Stimulated activated CD8-positive, alpha-beta memory T cell treated with anti-CD3 and anti-CD28 coated beads, Interleukin-12 subunit alpha, Interleukin-12 subunit beta, amount 100 ng/mL, for 4 hours (primary cell): ENCODE data around the gene SMIM10L2A.
"Not testable (repeated sequence)": the region's sequence is repeated elsewhere in the genome, so short reads cannot be mapped to it uniquely, and the experiment has no call there.

Experiments
- DNase-seq: peaks from one replicate; pipeline ENCODE4 v3.0.0-alpha.2; 2020; ENCODE audit warnings: low read depth

SMIM10L2A gene

DNA sequence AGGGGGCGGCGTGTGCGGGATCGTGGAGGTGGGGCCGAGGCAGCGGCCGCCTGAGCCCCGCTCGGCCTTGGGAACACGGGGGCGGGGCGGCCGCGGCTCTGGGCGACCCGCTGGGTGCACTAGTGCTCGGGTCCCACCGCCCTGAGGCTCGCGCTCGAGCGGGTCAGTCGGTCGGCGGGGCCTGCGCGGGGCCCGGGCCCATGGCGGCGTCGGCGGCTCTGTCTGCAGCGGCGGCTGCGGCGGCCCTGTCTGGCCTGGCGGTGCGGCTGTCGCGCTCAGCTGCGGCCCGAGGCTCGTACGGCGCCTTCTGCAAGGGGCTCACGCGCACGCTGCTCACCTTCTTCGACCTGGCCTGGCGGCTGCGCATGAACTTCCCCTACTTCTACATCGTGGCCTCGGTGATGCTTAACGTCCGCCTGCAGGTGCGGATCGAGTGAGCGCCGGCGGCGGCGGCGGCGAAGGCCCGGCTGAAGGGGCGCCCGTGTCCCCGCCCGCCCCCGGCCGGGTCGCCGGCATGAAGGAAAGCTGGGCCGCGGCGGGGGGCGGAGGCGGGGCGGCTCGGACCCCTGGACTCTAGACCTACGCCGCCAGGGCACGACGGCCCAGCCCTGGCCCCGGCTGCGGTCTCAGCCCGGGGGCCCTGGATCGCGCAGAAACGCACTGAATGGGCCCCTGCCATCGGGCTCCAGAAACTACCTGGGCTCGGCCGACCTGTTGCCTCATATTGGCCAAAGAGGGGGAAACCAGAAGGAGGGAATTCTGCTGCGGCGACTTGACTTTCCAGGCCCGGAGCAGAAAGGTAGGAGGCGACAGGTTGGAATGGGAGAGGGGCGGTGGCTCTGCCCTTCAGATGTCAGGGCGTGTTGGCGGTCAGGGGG is at the start of gene SMIM10L2A:
TSS of gene SMIM10L2A (plus strand) at position 13 of the 878 bp plus-strand sequence. CDS start at position 201, 188 bp downstream.
- DNase-seq: no peak

DNA sequence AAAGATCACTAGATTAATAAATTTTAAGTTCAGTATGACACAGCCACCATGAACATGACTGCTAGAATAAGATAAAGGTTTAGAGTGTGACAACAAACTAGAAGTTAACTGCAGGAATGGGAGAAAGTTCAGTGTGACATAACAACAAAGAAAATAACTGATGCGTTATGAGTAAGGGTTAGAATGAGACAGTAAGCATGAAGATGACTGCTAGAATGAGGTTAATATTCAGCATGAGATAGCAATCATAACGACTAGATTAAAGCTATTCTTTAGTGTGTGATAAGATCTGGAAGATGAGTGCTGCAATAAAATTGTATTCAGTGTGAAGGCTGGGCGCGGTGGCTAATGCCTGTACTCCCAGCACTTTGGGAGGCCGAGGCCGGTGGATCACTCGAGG is 48.4 kb upstream of the SMIM10L2A start:
- no peak for DNase-seq

DNA sequence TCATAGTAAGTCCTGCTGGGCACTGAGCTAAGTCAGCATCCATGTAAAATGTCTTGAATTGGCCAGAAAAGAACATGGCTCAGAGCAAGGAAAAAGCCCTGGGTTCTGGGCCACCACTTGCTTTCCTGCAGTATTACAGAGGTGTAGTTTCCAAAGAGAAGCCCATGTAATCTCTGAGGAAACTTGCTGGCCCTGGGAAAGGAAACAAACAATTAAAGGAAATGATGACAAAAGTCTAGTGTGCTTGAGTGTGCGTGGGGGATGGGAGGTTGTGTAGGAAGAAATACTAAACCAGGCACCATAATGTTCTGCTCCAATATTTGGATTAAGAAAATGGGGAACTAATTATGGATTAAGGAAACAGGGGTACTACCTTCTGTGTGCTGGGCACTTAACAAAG is 39.5 kb upstream of the SMIM10L2A start:
- DNase-seq: no peak

DNA sequence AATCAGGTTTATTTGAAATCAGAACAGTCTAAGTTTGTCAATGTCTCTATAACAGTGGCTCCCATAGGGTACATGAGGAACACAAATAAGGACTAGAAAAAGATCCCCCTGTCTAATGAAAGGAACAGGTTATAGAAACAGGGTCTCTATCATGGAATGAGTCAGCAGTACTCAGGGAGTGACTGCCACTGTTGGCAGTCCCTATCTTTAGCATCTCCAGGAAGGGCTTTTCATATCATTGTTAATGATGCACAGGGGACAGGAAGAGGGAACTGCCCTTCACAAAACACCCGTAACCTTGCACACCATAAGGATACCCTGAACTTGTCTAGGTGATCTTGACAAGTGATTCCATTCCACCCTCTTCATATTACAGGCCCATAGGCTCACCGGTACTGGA is 38.5 kb upstream of the SMIM10L2A start:
- DNase-seq: no peak

DNA sequence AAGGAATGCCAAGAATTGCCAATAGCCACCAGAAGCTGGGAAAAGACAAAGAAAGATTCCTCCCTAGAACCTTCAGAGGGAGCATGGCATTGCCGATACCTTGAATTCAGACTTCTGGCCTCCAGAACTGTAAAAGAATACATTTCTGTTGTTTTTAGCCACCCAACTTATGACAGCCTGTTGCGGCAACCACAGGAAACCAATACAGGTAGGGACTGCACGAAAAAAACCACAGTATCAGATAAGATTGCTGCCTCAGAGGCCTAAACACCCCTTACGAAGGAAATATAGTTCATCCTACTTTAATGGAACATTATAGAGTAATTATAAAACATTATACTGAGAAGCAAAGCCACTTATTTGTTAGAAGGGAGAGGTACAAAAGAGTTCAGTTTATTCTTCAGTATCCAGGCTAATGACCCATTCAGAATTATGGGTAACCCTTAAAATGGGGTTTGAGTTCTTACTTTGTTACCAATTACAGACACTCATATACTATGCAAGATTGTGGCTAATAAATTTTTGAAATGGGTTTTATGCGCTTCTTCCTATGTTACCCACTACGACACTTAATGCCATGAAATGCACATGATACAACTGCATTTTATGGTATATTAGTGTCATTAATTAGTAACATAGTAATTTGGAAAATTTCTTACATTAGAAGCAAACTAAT is 37.4 kb upstream of the SMIM10L2A start:
- DNase-seq: no peak

DNA sequence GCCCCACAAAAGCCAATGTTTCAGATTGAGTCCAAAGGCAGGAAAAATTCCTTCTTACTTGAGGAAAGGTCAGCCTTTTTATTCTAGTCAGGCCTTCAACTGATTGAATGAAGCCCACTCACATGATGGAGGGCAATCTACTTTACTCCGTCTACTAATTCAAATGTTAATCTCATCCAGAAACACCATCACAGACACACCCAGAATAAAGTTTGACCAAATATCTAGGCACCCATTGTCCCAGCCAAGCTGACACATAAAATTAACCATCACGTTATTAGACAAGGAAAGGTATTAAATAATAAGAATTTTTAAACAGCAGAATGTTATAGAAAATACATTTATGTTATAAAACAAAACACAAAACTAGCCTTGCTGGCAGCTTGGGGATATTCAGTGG is 32.9 kb upstream of the SMIM10L2A start:
- no peak for DNase-seq

DNA sequence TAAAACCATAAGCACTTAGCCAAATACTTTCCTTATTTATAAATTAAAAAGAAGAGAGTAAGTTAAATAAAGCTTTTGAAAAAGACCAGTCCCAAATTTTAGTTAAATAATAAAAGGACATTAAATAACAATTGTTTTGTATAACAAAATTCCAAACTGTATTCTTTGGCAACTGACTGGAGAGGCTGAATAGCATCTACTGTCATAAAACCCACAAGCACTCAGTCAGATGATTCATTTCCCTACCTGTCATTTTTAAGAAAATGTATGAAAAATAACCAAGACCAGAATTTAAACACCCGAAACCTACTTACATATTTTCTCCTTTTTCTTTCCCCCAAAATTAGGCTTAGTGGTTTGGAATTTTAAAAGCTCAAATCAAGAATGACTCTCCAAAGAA is 32.5 kb upstream of the SMIM10L2A start:
- DNase-seq: no peak

DNA sequence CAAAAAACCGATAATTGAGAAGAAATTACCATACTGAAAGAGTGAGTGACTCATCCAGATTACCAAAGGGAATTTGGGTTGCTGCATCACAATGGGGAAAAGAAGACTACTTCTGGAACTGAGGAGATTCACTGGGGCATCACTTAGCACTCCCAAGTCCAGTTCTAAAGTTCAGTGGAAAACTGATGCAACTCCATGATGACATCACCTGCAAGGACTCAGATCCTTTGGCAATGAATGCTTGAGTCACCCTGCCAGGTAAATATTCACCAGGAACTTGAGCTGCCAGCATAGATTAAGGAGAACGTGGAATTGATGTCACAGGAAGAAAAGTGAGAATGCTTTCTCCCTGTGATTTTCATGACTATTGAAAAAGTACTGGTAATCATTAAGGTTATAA is 32.0 kb upstream of the SMIM10L2A start:
- no peak for DNase-seq

DNA sequence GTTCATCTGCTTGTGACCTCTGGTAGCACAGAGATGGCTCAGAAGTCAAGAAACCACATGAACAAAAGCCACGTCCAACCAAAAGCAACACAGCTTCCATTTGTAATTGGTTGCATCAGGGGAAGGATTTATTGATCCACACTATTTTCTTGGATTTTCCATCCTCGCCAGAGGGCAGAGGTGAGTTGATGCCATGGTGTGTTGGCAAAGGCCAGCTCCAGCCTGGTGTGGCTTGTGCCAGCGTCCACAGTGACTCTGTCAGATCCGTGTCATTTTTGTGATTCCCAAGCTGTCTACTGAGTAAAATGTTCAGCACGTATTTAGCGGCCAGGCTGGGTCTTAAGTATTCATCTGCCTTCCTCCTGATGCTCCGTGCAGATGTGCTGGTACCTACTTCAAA is 30.0 kb upstream of the SMIM10L2A start:
- no peak for DNase-seq

DNA sequence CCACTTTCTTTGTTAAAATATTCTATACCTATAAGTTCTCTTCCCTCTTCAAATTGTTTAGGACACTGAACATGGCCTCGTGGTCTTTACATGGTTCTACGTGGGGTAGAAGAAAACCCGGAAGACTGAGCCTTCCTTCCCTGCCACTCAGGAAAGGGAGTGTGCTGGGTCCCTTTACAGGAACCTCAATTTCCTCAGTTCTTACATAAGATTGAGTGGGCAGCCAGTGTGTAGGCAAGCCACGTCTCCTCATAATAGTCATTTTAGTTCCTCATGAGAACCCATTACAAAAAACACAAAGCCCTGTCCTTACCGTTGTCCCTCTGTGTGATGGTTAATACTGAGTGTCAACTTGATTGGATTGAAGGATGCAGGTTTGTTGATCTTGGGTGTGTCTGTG is 28.7 kb upstream of the SMIM10L2A start:
- no peak for DNase-seq

DNA sequence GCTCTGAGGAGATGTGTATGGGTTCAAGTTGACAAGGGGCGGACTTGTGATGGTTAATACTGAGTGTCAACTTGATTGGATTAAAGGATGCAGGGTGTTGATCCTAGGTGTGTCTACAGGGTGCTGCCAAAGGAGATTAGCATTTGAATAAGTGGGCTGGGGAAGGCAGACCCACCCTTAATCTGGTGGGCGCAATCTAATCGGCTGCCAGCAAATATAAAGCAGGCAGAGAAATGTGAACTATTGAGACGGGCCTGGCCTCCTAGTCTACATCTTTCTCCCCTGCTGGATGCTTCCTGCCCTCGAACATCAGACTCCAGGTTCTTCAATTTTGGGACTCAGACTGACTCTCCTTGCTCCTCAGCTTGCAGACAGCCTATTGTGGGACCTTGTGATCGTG is 26.7 kb upstream of the SMIM10L2A start:
- no peak for DNase-seq

DNA sequence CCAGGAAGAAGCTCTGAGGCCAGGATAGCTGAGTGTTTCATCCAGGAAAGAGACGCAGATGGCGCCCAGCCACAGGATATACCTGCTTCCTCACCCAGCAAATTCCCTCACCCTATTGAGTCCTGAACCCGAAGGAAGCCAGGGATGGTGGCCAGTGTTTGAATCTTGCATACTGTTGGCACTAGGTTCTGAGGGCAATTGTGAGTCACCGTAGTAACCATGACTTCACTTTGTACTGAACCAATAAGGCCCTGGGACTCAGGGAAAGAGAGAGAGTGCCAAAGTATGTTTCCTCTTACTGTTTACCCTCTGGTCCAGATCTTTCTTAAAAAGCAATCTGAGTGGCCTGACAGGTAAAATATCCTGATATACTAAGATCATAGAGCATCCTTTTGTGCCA is 25.6 kb upstream of the SMIM10L2A start:
- DNase-seq: no peak

DNA sequence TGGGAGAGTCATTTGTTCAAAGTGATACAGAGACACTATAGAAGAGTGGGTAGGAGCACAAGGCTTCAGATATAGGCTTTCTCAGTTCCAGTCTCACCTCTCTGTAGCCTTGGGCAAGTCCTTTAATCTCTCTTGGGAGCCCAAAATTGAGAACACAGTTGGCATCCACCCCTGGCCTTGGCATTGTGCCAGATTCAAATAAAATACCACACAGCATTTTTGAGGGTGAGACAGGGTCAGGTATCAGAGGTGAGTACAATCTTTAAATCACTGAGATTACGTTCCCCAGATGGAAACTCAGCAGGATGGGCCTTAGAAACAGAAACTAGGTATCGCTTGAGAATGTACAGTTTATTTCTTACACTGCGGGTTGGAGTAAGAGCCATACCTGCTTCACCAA is 25.2 kb upstream of the SMIM10L2A start:
- no peak for DNase-seq

DNA sequence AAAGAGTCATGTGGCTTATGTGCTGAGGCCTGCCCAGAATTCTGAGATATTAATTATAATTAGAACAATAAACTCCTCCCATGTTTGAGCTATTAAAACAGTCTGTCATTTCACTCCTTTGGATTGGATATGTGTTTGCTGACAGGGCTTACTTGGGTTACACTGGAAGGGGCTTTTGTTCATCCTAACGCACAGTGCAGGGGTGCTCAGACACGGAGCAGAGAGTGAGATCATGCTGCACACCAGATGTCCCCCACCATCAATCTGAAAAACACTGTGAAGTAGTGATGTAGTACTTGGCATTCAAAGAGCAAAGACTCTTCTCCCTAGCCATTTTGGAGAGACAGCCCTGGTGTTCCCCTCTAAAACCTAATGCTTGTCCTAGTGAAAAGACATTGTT is 24.1 kb upstream of the SMIM10L2A start:
- DNase-seq: no peak

DNA sequence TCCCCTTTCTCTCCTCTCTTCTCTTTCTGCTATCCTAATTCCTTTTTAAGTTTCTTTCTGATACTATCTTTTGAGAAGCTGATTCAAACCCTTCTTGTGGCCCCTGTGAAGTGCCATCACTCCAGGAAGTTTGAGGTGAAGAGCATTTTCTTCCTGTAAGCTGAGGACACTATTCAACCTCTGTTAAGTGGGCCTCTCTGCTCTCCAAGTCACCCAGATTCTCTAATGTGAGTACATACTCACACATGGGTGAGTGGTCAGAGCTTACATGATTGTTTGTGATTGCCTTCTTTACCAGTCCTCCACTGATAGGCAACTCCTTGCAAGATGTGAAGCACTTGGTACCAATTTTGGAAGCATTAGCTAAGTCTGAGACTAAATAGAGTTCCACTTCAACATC is 18.4 kb upstream of the SMIM10L2A start:
- DNase-seq: no peak

DNA sequence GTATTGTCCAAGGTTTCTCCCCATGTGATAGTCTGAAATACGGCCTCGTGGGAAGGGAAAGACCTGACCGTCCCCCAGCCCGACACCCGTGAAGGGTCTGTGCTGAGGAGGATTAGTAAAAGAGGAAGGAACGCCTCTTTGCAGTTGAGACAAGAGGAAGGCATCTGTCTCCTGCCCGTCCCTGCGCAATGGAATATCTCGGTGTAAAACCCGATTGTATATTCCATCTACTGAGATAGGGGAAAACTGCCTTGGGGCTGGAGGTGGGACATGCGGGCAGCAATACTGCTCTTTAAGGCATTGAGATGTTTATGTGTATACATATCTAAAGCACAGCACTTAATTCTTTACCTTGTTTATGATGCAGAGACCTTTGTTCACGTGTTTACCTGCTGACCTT is 15.3 kb upstream of the SMIM10L2A start:
- not testable (repeated sequence) for DNase-seq

DNA sequence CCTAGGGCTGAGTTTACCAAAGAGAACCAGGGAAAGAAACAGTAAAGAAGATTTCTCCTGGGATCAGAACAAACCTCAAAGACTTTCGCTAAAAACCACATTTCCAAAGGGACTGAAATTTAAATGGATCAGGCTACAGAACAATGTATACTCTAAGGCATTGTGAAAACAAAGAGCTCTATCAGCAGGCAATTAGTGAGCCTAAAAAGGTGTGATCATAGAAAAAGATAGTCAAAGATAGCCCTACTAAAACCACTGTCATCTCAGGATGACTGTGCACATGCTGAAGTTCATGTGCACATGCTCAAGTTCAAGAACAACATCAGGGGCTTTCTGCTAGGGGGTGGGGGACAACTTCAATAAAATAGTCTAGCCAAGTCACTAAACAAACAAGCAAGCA is 12.9 kb upstream of the SMIM10L2A start:
- no peak for DNase-seq

DNA sequence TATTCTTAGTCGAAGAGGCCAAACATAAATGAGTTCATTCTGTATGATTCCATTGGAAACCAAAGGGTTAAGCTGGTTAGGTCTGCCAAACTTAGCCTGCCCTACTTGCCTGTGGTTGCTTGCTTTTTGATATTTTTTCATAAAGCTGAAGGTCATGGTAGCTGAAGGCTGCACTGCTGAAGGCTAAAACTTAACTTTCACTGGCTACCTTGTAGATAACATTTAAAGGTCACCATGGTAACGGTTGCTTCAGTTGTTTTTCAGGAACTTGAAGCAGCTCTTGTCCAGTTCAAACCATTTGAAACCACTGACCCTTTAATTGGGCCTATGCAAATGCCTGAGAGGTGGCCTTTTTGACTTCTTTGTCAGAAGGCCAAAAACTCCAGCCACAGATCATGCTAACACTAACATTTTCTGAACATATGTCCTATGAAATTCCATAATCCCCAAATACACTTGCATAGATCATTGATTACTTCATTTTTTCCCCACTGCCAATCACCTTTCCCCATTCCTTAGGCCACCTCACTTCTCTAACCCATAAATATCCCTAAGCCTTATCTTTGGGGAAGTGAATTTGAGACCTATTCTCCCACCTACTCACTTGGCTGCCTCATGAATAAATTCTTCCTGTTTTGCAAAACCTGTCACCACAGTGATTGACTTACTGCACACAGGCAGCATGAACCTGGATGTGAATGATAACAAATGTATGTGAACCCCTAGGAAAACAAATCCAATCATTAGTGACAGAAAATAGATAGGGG is 10.7 kb upstream of the SMIM10L2A start:
- no peak for DNase-seq

DNA sequence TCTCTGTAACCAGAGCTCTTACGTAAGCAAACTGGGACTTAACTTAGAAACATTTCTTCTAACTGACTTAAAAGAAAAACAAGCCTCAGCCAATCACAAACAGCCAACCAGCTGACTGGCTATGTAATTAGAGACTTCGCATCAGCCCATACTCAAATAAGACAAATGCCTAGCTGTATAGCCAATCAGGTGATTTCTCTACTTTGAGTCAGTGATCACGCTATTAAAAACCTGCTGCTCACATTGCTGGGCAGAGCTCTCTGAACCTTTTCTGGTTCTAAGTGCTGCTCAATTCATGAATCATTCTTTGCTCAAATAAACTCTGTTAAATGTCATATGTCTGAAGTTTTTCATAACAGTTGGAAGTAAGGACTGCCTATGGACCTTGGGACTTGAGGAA is 9.9 kb upstream of the SMIM10L2A start:
- DNase-seq: no peak

DNA sequence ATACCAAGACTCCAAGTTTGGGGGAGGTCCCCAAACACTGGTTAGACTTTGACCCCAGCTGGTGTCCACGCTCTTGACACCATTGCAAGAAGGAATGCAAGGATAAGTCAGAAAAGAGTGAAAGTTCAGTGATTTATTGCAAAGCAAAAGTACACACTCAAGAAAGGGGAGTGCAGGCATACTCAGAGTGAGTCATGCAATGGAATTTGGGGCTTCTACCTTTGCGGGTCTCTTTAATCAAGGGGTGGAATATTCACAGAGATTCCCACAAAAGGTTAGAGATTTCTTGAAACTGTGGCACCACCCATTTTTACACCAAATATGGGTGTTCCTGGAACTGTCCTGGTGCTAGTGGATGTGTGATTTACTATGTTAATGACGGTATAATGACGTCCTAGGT is 5.2 kb upstream of the SMIM10L2A start:
- no peak for DNase-seq

DNA sequence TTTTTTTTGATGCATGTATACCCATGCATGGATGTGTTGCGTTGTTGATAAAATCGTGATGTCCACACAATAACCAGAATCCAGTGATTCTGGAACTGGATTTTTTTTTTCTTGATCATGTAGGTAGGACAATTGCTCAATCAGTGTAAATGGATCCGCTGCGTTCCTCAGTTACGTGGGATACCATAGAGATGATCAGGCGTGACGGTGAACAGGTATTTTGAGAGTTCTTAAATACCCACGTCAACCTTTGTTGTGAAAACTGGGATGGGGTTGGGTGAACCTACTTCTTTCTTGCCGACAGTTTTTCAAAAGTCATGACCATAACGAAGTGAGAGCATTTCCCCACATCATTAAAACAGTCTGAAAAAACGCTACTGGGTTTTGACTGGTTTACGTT is 913 bp upstream of the SMIM10L2A start:
- no peak for DNase-seq

DNA sequence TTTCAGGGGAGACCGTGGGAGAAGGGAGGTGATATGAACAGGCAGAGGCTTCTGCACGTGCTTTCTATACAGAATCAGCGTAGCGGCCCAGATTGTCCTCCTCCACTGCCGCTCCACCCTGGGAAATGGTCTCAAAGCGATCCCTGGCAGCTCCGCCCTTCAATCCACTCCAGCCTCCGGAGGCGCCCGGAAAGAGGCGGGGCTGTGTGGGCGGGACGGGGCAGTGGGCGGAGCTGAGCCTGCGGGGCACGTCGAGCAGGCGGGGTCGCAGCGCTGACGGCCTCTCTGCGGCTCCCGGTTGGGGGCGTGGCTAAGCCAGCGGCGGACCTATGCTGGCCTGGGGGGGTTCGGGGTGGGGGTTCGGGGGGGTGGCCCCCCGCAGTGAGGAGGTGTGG is 210 bp upstream of the SMIM10L2A start:
- peak; percentile 76 for DNase-seq

DNA sequence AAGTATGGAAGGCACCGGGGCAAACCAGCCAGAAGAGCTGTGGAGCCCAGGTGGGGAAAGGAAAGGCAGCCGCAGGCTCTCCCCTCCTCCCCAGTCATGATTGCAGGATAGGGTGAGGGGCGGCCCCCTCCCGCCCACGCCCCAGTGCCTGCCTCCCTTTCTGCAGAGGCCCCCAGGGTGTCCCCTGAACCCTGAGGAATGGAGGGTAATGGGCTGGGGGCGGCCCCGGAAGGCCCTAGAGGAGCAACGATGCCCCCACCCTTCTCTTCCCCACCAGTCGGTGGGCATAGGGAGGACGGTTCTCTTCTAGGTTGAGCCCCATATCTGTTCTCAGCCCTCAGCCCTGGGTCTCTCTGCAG is 1.0 kb downstream of the SMIM10L2A start:
- DNase-seq: not testable (repeated sequence)
